ENCODE data around the gene MTUS2.

DNA sequence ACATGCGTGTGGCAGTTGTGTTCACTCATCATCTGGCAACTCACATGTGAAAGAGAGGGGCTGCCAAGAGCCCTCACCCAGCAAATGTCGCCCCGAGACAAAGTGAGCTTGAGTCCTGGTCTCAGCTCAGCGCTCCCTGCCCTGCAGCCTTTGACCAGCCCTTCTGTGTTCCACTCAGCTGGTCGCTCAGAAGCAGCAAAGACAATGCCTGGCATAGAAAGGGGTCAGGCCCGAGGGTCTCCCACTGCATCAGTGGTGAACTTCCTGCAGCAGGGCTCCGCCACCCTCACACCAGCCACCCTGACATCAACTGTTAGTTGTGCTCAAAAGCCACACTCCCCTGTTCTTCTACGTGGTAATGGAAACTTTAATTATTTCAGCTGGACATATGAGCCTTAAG lies 707.4 kb downstream of the MTUS2 start:
- TF ChIP-seq CTCF (IDR thresholded peaks at IDR 0.05) (no peak), EZH2 (IDR thresholded peaks at IDR 0.05) (no peak), EZH2phosphoT487 (IDR thresholded peaks at IDR 0.05) (no peak)

Measured in neural progenitor cell (in vitro differentiated cells).